Activated CD8-positive, alpha-beta memory T cell treated with anti-CD3 and anti-CD28 coated beads for 48 hours (primary cell): ENCODE measurements around the gene DGKH.
"Not testable (repeated sequence)": the region's sequence is repeated elsewhere in the genome, so short reads cannot be mapped to it uniquely, and the experiment has no call there.

Source experiments
- DNase-seq, 3 experiments: peaks; one replicate each; pipeline ENCODE4 v3.0.0-alpha.2; 2020; ENCODE audit warnings: low read depth in 2 of 3, low spot score in 2 of 3

Gene DGKH

GRCh38 chr13:42112864-42113263 lies 64.4 kb downstream of the DGKH start:
- no peak for DNase-seq

- DNase-seq, result no peak
Measured at GRCh38 chr13:42113478-42113877, 65.0 kb downstream of the DGKH start.

DNA sequence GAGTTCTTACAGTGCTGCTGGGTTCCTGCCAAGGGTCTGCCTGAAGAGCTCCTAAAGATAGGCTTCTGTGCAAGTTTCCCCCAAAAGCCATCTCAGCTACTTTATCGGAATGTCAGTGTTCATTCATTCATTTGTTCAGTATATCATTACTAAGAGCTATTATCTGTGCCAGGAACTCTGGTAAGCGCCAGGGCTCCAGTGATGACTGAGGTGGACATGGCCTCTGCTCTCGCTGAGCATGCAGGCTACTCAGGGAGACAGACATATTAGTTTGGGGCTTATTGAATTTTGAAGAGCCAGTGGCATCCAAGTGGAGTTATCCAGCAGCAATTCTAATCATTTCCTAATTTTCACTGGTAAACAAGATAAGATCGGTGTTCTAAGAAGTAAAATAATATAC lies 65.8 kb downstream of the DGKH start:
- no peak for DNase-seq

DNA sequence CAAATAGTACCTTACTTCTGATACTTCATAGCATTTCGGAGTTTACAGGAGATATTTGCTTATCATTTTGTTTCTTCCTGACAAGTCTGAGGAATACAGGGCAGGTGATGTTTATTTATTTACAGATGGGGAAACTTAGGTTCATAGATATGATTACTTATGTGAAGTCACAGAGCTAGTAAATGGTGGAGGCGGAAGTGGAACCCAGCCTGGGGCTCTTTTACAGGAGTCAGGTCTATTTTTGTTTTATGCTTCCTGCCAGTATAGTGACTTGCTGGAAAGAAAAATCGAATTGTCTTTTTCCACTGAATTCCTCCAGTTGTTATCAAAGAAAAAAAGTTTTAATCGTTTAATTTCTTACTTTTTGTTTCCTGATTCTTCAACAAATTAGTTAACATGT lies 66.5 kb downstream of the DGKH start:
- DNase-seq, result no peak

GRCh38 chr13:42116225-42116624 lies 67.8 kb downstream of the DGKH start:
- no peak for DNase-seq

DNA sequence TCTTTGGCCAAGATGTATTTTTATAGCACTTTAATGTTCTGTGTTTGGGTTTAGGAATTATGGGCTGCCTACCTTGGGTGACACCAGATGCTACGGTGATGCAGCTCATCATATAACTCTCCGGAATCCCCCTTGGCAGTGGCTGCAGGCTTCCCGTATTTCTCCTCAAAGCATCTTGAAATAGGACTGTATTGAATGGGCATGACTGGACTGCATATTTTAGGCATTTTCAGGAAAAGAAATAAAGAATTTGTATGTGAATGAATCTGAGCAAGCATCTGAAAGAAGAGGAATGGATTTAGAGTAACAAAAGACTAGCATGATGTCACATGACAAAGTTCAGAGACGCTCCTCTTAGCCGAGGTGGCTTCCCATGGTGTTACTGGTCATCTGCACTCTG lies 70.6 kb downstream of the DGKH start:
- no peak for DNase-seq

GRCh38 chr13:42119875-42120274 lies 71.4 kb downstream of the DGKH start:
- no peak for DNase-seq

GRCh38 chr13:42123600-42123999 lies 75.2 kb downstream of the DGKH start:
- DNase-seq, result no peak

DNA sequence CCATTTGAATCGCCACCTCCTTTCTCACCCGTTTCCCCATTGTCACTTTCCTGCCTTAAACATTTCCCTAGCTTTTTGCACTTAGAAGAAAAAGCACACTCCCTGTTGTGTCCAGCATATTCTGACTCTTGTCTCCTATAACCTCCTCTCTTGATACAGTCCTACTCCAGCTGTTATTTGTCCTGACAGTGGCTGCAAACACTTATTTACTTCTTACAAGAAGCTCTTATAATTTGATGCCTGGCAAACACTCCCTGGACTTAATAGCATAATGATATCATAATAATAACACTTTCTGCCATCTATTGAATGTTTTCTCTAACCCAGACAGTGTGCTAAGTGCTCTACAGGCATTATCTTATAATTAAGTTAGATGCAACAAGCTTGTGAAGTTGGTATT lies 76.6 kb downstream of the DGKH start:
- DNase-seq, result no peak

DNA sequence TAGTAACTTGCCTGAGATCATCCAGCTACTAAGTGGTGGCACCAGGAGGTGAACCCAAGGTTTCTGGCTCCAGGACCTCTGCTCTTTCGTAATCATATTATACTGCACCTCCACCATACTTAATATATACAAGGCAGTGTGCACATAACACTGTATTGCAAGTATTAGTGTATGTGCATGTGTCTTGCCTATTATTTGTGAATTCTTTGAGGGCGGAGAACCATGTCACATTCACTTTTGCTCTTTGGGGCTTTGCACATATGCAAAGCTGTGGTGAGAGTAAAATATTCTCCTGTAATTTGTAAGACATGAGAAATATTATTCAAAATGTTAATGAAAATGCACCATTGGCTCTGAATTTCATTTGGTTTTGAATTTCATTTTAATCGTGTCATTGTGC lies 78.6 kb downstream of the DGKH start:
- no peak for DNase-seq

DNA sequence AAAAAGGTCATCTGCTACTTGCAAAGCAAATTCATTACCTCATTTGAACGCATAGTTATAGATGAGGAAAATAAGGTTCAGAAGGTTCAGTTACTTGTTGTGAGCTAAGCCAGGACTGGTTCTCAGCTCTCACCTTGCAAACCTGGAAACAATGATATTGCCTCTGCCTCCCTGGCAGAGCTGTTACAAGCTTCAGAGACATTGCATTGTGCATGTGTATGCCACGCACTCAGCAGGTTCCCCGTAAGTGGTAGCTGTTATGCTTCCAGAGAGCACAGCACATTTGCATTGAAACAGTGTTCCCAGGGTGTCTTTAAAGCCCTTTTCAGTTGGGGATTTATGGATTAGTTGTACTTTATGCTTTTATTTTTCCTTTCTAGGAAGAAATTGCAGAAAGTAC lies 80.6 kb downstream of the DGKH start:
- DNase-seq, result no peak

GRCh38 chr13:42136518-42136917 lies 88.1 kb downstream of the DGKH start:
- no peak for DNase-seq

DNA sequence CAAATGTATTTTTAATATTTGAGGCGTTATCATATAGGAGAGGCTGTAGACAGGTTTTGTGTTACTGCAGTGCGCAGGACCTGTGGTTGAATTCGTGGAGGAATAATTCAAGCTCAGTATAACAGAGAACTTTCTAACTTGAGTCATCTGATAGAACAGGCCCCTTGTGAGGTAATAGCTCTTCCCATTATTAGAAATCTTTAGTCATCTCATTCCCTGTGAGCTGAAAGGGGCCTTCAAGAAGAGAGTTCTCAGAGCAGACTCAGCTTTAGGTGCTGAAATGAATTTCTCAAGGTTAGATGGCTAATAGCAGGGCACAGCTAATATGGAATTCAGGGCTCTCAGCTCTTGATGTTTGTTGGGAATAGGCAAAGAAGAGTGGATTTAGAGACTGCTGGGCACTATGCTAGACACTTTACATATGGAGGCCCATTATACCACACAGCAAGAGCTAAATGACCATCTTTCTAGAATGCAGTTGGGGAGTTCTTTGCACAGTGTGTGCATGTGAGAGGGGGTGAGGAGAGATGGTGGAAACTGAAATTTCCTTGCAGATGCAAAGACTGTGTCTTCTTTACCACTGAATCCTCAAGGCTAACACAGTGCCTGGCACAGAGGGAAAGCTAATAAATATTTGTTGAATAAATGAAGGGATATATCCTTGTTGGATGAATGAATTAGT lies 89.5 kb downstream of the DGKH start:
- no peak for DNase-seq

DNA sequence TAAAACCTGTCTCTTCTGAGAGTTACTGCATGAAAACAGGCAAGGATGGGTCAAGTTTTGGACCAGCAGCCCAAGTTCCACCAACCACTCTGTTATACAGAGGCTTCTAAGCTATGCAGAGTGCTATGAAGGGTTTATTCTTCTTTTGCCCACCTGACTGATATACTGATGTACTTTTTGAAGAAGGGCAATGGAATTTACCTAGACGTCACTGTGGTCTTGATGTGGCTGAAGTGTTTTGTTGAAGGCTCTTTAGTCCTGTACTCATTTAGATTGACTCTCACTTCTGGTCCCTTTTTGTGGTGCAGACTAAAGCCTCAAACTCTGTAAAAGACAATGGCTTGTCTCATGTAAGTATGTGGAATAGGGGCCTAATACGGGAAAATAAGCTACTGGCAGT lies 92.0 kb downstream of the DGKH start:
- no peak for DNase-seq

DNA sequence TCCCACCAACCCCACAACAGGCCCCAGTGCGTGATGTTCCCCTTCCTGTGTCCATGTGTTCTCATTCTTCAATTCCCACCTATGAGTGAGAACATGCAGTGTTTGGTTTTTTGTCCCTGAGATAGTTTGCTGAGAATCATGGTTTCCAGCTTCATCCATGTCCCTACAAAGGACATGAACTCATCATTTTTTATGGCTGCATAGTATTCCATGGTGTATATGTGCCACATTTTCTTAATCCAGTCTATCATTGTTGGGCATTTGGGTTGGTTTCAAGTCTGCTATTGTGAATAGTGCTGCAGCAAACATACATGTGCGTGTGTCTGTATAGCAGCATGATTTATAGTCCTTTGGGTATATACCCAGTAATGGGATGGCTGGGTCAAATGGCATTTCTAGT lies 92.6 kb downstream of the DGKH start:
- DNase-seq, result not testable (repeated sequence)

GRCh38 chr13:42146359-42146758 lies 97.9 kb downstream of the DGKH start:
- DNase-seq, result no peak

DNA sequence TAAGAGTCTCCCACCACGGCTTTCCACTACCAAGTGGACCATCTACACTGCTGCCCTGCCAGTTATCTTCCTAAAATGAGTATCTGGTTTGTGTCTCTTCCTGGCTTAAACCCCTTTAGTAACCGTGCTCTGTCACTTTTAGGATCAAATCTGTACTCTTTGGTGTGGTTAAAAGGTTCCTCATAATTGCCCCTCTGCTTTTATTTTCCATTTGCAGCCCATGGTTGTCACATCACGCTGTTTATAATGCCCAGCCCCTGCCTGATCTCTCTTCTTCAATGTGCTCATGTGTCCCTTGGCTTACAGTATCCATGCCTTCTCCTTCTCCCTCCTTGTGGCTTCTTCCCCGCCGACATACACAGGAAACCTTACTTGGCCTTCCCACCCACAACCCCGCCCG lies 100.1 kb downstream of the DGKH start:
- no peak for DNase-seq

- DNase-seq, result no peak
Measured at GRCh38 chr13:42149136-42149535, 100.7 kb downstream of the DGKH start.

GRCh38 chr13:42151781-42152180 lies 103.3 kb downstream of the DGKH start:
- no peak for DNase-seq

DNA sequence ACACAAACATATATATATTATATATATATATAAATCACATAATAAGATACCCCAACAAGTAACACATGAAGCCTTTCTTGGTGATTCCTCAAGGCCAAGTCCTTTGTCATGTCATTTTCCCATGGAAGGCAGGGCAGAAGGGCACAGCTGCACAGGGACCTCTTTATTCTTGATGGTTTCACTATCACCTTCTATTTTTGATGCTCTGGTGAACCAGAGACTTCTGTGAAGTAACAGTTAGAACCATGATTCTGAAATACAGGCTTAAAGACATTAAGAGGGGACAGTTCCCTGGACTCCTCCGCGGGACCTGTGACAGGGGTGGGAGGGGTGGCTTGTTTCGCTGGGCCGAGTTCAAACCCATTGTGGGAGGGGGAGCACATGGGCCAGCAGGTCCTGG lies 104.0 kb downstream of the DGKH start:
- DNase-seq, result no peak

- no peak for DNase-seq
Measured at GRCh38 chr13:42153199-42154113, 105.0 kb downstream of the DGKH start.

DNA sequence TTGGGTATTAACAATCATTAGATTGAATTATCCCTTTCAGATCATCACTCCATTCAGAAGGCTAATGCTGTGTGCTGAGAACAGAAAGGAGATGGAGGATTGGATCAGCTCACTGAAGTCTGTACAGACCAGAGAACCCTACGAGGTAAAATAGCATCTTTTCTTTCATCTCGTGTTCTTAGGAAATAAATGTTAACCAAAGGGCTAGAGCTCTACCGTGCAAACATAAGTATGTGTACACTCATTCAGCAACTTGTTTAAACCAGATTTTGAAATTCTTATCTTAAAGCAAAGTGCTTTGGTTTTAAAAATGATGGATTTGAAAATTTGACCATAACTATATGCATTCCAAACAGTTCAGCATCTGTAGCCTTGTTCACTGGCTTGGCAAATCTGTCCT lies 106.8 kb downstream of the DGKH start:
- no peak for DNase-seq

- not testable (repeated sequence) for DNase-seq
Measured at GRCh38 chr13:42163338-42163737, 114.9 kb downstream of the DGKH start.
